ENCODE data around the gene EZR.
"Not testable (repeated sequence)": the region's sequence is repeated elsewhere in the genome, so short reads cannot be mapped to it uniquely, and the experiment has no call there.

Gene EZR

DNA sequence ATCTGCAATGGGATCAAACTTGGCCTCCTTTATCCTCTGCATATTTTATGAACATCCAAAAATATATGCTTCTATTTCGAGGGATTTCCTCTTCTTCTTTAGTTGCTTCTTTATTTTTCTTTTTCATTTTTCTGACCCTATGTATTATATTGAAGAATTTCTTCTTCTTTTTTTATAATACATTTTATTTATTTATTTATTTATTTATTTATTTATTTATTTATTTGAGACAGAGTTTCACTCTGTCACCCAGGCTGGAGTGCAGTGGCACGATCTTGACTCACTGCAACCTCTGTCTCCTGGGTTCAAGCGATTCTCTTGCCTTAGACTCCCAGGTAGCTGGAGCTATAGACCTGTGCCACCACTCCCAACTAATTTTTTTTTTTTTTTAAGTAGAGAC is 19.6 kb upstream of the EZR start:
- CTCF ChIA-PET; H3K4me3 ChIP-seq (ENCODE audit: low read depth, low read length); H3K36me3 ChIP-seq (ENCODE audit: control insufficient read depth in 2 of 2, insufficient read depth in 1 of 2, low read length in 2 of 2); H3K9me3 ChIP-seq (ENCODE audit: control insufficient read depth, insufficient read depth, low read depth, low read length); H3K27ac ChIP-seq (ENCODE audit: extremely low read depth, low read depth, low read length); H3K4me1 ChIP-seq (ENCODE audit: control insufficient read depth, insufficient read depth, low read length): not testable (repeated sequence)
- POLR2A ChIA-PET = interaction anchor here (0.6 to 2.1 kb wide), 2 partner anchors 13 to 18 kb away, joined by 3 to 4 read pairs; no protein-coding TSS in a partner anchor
- TF ChIP-seq, protein P1, sequence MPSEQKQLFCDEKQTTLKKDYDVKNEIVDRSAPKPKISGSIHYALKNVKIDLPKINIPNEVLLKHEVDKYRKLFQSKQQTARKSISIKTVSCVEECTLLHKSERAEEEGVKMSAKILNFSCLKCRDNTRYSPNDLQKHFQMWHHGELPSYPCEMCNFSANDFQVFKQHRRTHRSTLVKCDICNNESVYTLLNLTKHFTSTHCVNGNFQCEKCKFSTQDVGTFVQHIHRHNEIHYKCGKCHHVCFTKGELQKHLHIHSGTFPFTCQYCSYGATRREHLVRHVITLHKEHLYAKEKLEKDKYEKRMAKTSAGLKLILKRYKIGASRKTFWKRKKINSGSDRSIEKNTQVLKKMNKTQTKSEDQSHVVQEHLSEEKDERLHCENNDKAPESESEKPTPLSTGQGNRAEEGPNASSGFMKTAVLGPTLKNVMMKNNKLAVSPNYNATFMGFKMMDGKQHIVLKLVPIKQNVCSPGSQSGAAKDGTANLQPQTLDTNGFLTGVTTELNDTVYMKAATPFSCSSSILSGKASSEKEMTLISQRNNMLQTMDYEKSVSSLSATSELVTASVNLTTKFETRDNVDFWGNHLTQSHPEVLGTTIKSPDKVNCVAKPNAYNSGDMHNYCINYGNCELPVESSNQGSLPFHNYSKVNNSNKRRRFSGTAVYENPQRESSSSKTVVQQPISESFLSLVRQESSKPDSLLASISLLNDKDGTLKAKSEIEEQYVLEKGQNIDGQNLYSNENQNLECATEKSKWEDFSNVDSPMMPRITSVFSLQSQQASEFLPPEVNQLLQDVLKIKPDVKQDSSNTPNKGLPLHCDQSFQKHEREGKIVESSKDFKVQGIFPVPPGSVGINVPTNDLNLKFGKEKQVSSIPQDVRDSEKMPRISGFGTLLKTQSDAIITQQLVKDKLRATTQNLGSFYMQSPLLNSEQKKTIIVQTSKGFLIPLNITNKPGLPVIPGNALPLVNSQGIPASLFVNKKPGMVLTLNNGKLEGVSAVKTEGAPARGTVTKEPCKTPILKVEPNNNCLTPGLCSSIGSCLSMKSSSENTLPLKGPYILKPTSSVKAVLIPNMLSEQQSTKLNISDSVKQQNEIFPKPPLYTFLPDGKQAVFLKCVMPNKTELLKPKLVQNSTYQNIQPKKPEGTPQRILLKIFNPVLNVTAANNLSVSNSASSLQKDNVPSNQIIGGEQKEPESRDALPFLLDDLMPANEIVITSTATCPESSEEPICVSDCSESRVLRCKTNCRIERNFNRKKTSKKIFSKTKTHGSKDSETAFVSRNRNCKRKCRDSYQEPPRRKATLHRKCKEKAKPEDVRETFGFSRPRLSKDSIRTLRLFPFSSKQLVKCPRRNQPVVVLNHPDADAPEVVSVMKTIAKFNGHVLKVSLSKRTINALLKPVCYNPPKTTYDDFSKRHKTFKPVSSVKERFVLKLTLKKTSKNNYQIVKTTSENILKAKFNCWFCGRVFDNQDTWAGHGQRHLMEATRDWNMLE (tag by site-specific recombination; conservative IDR thresholded peaks at IDR 0.05; ENCODE audit: low read depth) = peak; percentile 87
- TF ChIP-seq, protein P2, sequence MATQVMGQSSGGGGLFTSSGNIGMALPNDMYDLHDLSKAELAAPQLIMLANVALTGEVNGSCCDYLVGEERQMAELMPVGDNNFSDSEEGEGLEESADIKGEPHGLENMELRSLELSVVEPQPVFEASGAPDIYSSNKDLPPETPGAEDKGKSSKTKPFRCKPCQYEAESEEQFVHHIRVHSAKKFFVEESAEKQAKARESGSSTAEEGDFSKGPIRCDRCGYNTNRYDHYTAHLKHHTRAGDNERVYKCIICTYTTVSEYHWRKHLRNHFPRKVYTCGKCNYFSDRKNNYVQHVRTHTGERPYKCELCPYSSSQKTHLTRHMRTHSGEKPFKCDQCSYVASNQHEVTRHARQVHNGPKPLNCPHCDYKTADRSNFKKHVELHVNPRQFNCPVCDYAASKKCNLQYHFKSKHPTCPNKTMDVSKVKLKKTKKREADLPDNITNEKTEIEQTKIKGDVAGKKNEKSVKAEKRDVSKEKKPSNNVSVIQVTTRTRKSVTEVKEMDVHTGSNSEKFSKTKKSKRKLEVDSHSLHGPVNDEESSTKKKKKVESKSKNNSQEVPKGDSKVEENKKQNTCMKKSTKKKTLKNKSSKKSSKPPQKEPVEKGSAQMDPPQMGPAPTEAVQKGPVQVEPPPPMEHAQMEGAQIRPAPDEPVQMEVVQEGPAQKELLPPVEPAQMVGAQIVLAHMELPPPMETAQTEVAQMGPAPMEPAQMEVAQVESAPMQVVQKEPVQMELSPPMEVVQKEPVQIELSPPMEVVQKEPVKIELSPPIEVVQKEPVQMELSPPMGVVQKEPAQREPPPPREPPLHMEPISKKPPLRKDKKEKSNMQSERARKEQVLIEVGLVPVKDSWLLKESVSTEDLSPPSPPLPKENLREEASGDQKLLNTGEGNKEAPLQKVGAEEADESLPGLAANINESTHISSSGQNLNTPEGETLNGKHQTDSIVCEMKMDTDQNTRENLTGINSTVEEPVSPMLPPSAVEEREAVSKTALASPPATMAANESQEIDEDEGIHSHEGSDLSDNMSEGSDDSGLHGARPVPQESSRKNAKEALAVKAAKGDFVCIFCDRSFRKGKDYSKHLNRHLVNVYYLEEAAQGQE (tag by site-specific recombination; IDR thresholded peaks at IDR 0.05) = peak; percentile 81
- peak; percentile 86 for TF ChIP-seq ZNF433 (tag by site-specific recombination; IDR thresholded peaks at IDR 0.05; ENCODE audit: low read depth)
- peak; percentile 66; the same call in 1 of the 2 replicates for TF ChIP-seq ZXDB (tag by site-specific recombination; IDR thresholded peaks at IDR 0.05)
- TF ChIP-seq ZBTB11 (tag by site-specific recombination; conservative IDR thresholded peaks at IDR 0.05; ENCODE audit: low read depth) = peak; percentile 82
- peak; percentile 84; the same call in 1 of the 2 replicates for TF ChIP-seq AEBP2 (tag by site-specific recombination; IDR thresholded peaks at IDR 0.05; ENCODE audit: borderline replicate concordance)
- TF ChIP-seq ZNF514 (tag by site-specific recombination; IDR thresholded peaks at IDR 0.05) = 0 out of 2 replicates have a peak, but pooled peaks have one; percentile 53
- peak; percentile 71 for TF ChIP-seq ZNF664 (tag by site-specific recombination; IDR thresholded peaks at IDR 0.05)
- peak; percentile 59 for TF ChIP-seq ZBTB21 (tag by site-specific recombination; IDR thresholded peaks at IDR 0.05)
- TF ChIP-seq ZNF510 (tag by site-specific recombination; IDR thresholded peaks at IDR 0.05; ENCODE audit: insufficient replicate concordance) = peak; percentile 63
- TF ChIP-seq ZNF623 (tag by site-specific recombination; IDR thresholded peaks at IDR 0.05) = peak; percentile 81
- TF ChIP-seq ZNF202 (tag by site-specific recombination; IDR thresholded peaks at IDR 0.05; ENCODE audit: borderline replicate concordance) = peak; percentile 89; the same call in 1 of the 2 replicates
- peak; percentile 71; the same call in 1 of the 2 replicates for TF ChIP-seq ZNF791 (tag by site-specific recombination; IDR thresholded peaks at IDR 0.05)
- peak; percentile 71 for TF ChIP-seq ZBTB8A (tag by site-specific recombination; IDR thresholded peaks at IDR 0.05)
- TF ChIP-seq ZNF426 (tag by site-specific recombination; IDR thresholded peaks at IDR 0.05) = peak; percentile 93
- TF ChIP-seq ZNF138 (tag by site-specific recombination; IDR thresholded peaks at IDR 0.05; ENCODE audit: borderline replicate concordance) = 0 out of 2 replicates have a peak, but pooled peaks have one; percentile 31
- TF ChIP-seq ZNF140 (tag by site-specific recombination; IDR thresholded peaks at IDR 0.05) = peak; percentile 85
- 0 out of 2 replicates have a peak, but pooled peaks have one; percentile 26 for TF ChIP-seq ZNF341 (tag by site-specific recombination; IDR thresholded peaks at IDR 0.05; ENCODE audit: low read depth)
- TF ChIP-seq ZNF560 (tag by site-specific recombination; IDR thresholded peaks at IDR 0.05; ENCODE audit: borderline replicate concordance) = peak; percentile 66; the same call in 1 of the 2 replicates
- 0 out of 2 replicates have a peak, but pooled peaks have one; percentile 28 for TF ChIP-seq ZNF530 (tag by site-specific recombination; IDR thresholded peaks at IDR 0.05; ENCODE audit: low read depth)
- peak; percentile 29 for TF ChIP-seq ZNF654 (tag by site-specific recombination; IDR thresholded peaks at IDR 0.05; ENCODE audit: low read depth)
- 0 out of 2 replicates have a peak, but pooled peaks have one; percentile 20 for TF ChIP-seq ZNF157 (tag by site-specific recombination; IDR thresholded peaks at IDR 0.05)
- TF ChIP-seq ZNF394 (tag by site-specific recombination; IDR thresholded peaks at IDR 0.05; ENCODE audit: borderline replicate concordance) = peak; percentile 95
- TF ChIP-seq ZFP37 (tag by site-specific recombination; IDR thresholded peaks at IDR 0.05) = 0 out of 2 replicates have a peak, but pooled peaks have one; percentile 54

Measured in HEK293 (cell line).